ENCODE results near the gene PLA2G15.

- TF ChIP-seq CTCF (IDR thresholded peaks at IDR 0.05; ENCODE audit: poor library complexity) (no peak), EZH2phosphoT487 (IDR thresholded peaks at IDR 0.05; ENCODE audit: low read depth, severe bottlenecking, unreplicated experiment) (no peak), EZH2 (IDR thresholded peaks at IDR 0.05; ENCODE audit: borderline replicate concordance) (no peak)
These were observed 17.2 kb upstream of the PLA2G15 start for GRCh38 chr16:68227850-68228553.

Data from hepatocyte (in vitro differentiated cells).